SK-N-SH (cell line): ENCODE results near the gene CSTA. TPM values are rescaled to one million over a fixed set of nuclear protein-coding genes. Genes with fewer than 3 reads are reported as not detected.
A peak's percentile ranks its signal among the peaks of the same experiment; 100 is the strongest.

ENCODE experiments used
- CTCF ChIA-PET: fragments of 300-600, 350-600 bp; formaldehyde crosslinking; extraction: SDS; loops from one replicate; lab custom pipeline; 2021; lab: Yijun Ruan, JAX
- POLR2A ChIA-PET: fragments of 350-600 bp; sonication (Branson Sonifier 250); formaldehyde crosslinking; extraction: SDS; loops from one replicate; lab custom pipeline; 2020; ENCODE audit warnings: antibody characterized with exemption, inconsistent platforms; lab: Yijun Ruan, JAX
- DNase-seq: peaks from one replicate; pipeline ENCODE4 v3.0.0; 2012
- H2AFZ ChIP-seq: fragments of 200-600 bp; sonication (generic); 2 replicates; pipeline ENCODE4 v1.8.1; 2016; ENCODE audit warnings: antibody characterized with exemption, mild to moderate bottlenecking, low read depth
- H3F3A ChIP-seq: fragments of 200-600 bp; sonication (generic); replicated peaks from 2 replicates; pipeline ENCODE3; 2016; ENCODE audit warnings: antibody characterized with exemption, mild to moderate bottlenecking; ENCODE audit not compliant: insufficient read depth
- H3K27ac ChIP-seq, 2 experiments: fragments of 200-500 bp in 1 of 2; fragments of 200-600 bp in 1 of 2; sonication (Bioruptor generic) in 1 of 2; sonication (generic), shearing (Covaris generic) in 1 of 2; 2 replicates each; pipeline versions ENCODE4 v1.5.1 to v1.6.1; 2014 to 2016; ENCODE audit warnings: low read depth in 2 of 2, inconsistent platforms in 1 of 2, low read length in 1 of 2, mild to moderate bottlenecking in 1 of 2, mixed read lengths in 1 of 2
- H3K27me3 ChIP-seq: fragments of 200-600 bp; sonication (generic), shearing (Covaris generic); 2 replicates; pipeline ENCODE4 v1.6.1; 2016; ENCODE audit warnings: mixed run types; ENCODE audit not compliant: insufficient read depth
- H3K36me3 ChIP-seq, 2 experiments: fragments of 200-500 bp in 1 of 2; fragments of 200-600 bp in 1 of 2; sonication (Bioruptor generic) in 1 of 2; sonication (generic) in 1 of 2; replicated peaks in 1 of 2; 2 replicates each; pipeline versions ENCODE3 to v1.5.1; 2014 to 2016; ENCODE audit warnings: low read length in 1 of 2, mild to moderate bottlenecking in 1 of 2; ENCODE audit not compliant: insufficient read depth in 2 of 2, control insufficient read depth in 1 of 2
- H3K4me1 ChIP-seq, 2 experiments: fragments of 200-500 bp in 1 of 2; fragments of 200-600 bp in 1 of 2; sonication (Bioruptor generic) in 1 of 2; sonication (generic), shearing (Covaris generic) in 1 of 2; 2 replicates each; pipeline versions ENCODE4 v1.5.1 to v1.6.1; 2014 to 2016; ENCODE audit warnings: low read depth in 1 of 2, low read length in 1 of 2, mixed run types in 1 of 2; ENCODE audit not compliant: insufficient read depth in 2 of 2, control insufficient read depth in 1 of 2
- H3K4me2 ChIP-seq: fragments of 200-600 bp; sonication (generic), shearing (Covaris generic); 2 replicates; pipeline ENCODE4 v1.6.1; 2017; ENCODE audit warnings: mixed run types
- H3K4me3 ChIP-seq, 2 experiments: fragments of 200-500 bp in 1 of 2; fragments of 200-600 bp in 1 of 2; sonication (Bioruptor generic) in 1 of 2; sonication (generic), shearing (Covaris generic) in 1 of 2; 2 replicates each; pipeline versions ENCODE4 v1.5.1 to v1.8.1; 2014 to 2016; ENCODE audit warnings: low read depth in 2 of 2, inconsistent platforms in 1 of 2, low read length in 1 of 2, mild to moderate bottlenecking in 1 of 2, mixed read lengths in 1 of 2, moderate library complexity in 1 of 2
- H3K79me2 ChIP-seq: fragments of 200-600 bp; sonication (generic); 2 replicates; pipeline ENCODE4 v1.8.1; 2017; ENCODE audit warnings: mild to moderate bottlenecking; ENCODE audit not compliant: insufficient read depth
- H3K9ac ChIP-seq: fragments of 200-600 bp; sonication (generic); 2 replicates; pipeline ENCODE4 v1.6.1; 2017; ENCODE audit warnings: mixed run types
- H3K9me2 ChIP-seq: fragments of 200-600 bp; sonication (generic); 2 replicates; pipeline ENCODE4 v1.6.1; 2017; ENCODE audit warnings: mixed run types
- H3K9me3 ChIP-seq: fragments of 200-600 bp; sonication (generic); 2 replicates; pipeline ENCODE4 v1.6.1; 2017; ENCODE audit warnings: mixed run types, mild to moderate bottlenecking, moderate library complexity
- H4K20me1 ChIP-seq: fragments of 200-600 bp; sonication (generic); 2 replicates; pipeline ENCODE4 v1.6.1; 2017; ENCODE audit warnings: mild to moderate bottlenecking, mixed run types; ENCODE audit not compliant: insufficient read depth
- CTCF ChIP-seq: fragments of 200-600 bp; sonication (generic); IDR thresholded peaks from 2 replicates; pipeline ENCODE4 v1.6.1; 2017; ENCODE audit warnings: antibody characterized with exemption, mild to moderate bottlenecking, moderate library complexity
- FOSL2 ChIP-seq: IDR thresholded peaks from 2 replicates; pipeline ENCODE4 v1.4.0; 2012; ENCODE audit warnings: low read depth, mild to moderate bottlenecking, moderate library complexity, borderline replicate concordance
- GABPA ChIP-seq: IDR thresholded peaks from 2 replicates; pipeline ENCODE4 v1.4.0; 2012; ENCODE audit warnings: low read depth, mild to moderate bottlenecking
- IRF3 ChIP-seq: fragments of 150-350 bp; IDR thresholded peaks from 2 replicates; pipeline ENCODE4 v1.6.1; 2016; ENCODE audit warnings: mild to moderate bottlenecking, low read depth, low read length
- JUND ChIP-seq: IDR thresholded peaks from 2 replicates; pipeline ENCODE4 v1.4.0; 2012
- MEF2A ChIP-seq: IDR thresholded peaks from 2 replicates; pipeline ENCODE4 v1.4.0; 2012; ENCODE audit warnings: low read depth, borderline replicate concordance
- NFIC ChIP-seq: IDR thresholded peaks from 2 replicates; pipeline ENCODE4 v1.4.0; 2012; ENCODE audit warnings: borderline replicate concordance
- NRF1 ChIP-seq: IDR thresholded peaks from 2 replicates; pipeline ENCODE4 v1.6.1; 2012; ENCODE audit warnings: low read depth, mild to moderate bottlenecking, low read length
- RFX5 ChIP-seq: IDR thresholded peaks from 2 replicates; pipeline ENCODE4 v1.6.1; 2012; ENCODE audit warnings: mild to moderate bottlenecking, improper control_type of control experiment, low read length
- SIN3A ChIP-seq: IDR thresholded peaks from 2 replicates; pipeline ENCODE4 v1.6.1; 2012; ENCODE audit warnings: low read depth, mild to moderate bottlenecking, low read length, moderate library complexity, borderline replicate concordance
- TCF12 ChIP-seq: IDR thresholded peaks from 2 replicates; pipeline ENCODE4 v1.4.0; 2012
- TEAD4 ChIP-seq: IDR thresholded peaks from 2 replicates; pipeline ENCODE4 v1.4.0; 2012; ENCODE audit warnings: mild to moderate bottlenecking, borderline replicate concordance; ENCODE audit not compliant: insufficient read depth
- USF1 ChIP-seq: IDR thresholded peaks from 2 replicates; pipeline ENCODE4 v1.4.0; 2012; ENCODE audit warnings: low read depth, borderline replicate concordance
- USF2 ChIP-seq: fragments of 150-350 bp; IDR thresholded peaks from 2 replicates; pipeline ENCODE4 v1.6.1; 2017; ENCODE audit warnings: antibody characterized with exemption, low read length, low read depth, borderline replicate concordance
- WGBS: methylation state at CpG from one replicate; pipeline ENCODE4 v1.1.6; 2017; ENCODE audit warnings: low lambda C conversion rate; 5-methylcytosine and 5-hydroxymethylcytosine counted together
- polyA plus RNA-seq, 3 experiments: library from polyadenylated mRNA; depleted of rRNA; stranded (reverse); fragments of >200 nt; gene quantifications; 2 replicates each; pipeline ENCODE4 v1.2.3, GENCODE V29; 2012

CSTA gene
- polyA plus RNA-seq, 1 of the 3 experiments (the other 2 are of a cell fraction): not detected

GRCh38 chr3:122294359-122294758 lies 30.7 kb upstream of the CSTA start:
- 20% methylated on average over 6 of the region's 6 CpGs for WGBS
- Histone ChIP-seq H3K4me1 (no peaks in the 10 kb centered on the region; a peak in 1 of 4 replicates), H3K79me2 (no peaks in the 10 kb centered on the region), H3K4me3 (no peak overlapping the region), H3K9ac (no peak overlapping the region), H3K27ac (no peak overlapping the region), H3K4me2 (no peak overlapping the region), H3K9me3 (no peaks in the 10 kb centered on the region), H3K27me3 (no peaks in the 10 kb centered on the region; the same call in none of the 2 replicates), H3K36me3 (no peaks in the 10 kb centered on the region), H2AFZ (no peak overlapping the region), H3K9me2 (no peaks in the 10 kb centered on the region), H4K20me1 (no peaks in the 10 kb centered on the region), H3F3A (no peaks in the 10 kb centered on the region)
- ChIA-PET CTCF (interaction anchor here (1.5 kb wide), 1 partner anchor 11 kb away, joined by 4 read pairs; no protein-coding TSS in a partner anchor), POLR2A (no interaction called here)
- TF ChIP-seq RFX5 (0 out of 2 replicates have a peak, but pooled peaks have one; percentile 33), TEAD4 (no peak)
- no peak for DNase-seq

- no peaks in the 10 kb centered on the region for H3K9me2 ChIP-seq
- H3K27ac ChIP-seq: no peak overlapping the region
- no peaks in the 10 kb centered on the region; the same call in 1 of the 2 replicates for H3K9me3 ChIP-seq
- no peaks in the 10 kb centered on the region; a peak in 1 of 4 replicates for H3K4me1 ChIP-seq
- H3K4me3 ChIP-seq: no peak overlapping the region
- no peaks in the 10 kb centered on the region for H3K36me3 ChIP-seq
- H3K4me2 ChIP-seq: no peak overlapping the region
- CTCF ChIA-PET: interaction anchor here (0.9 kb wide), 1 partner anchor 9 kb away, joined by 3 read pairs; no protein-coding TSS in a partner anchor
- no peaks in the 10 kb centered on the region for H4K20me1 ChIP-seq
- no peak overlapping the region for H3K9ac ChIP-seq
- H3K79me2 ChIP-seq: no peaks in the 10 kb centered on the region
- H2AFZ ChIP-seq: no peak overlapping the region
- POLR2A ChIA-PET: no interaction called here
- H3F3A ChIP-seq: no peaks in the 10 kb centered on the region
- TF ChIP-seq USF1: no peak
- no peak for TF ChIP-seq JUND
- no peak for TF ChIP-seq MEF2A
- TF ChIP-seq NFIC: no peak
- WGBS: 51% methylated on average over 5 of the region's 5 CpGs
- DNase-seq: no peak
- no peaks in the 10 kb centered on the region; the same call in none of the 2 replicates for H3K27me3 ChIP-seq
These were observed 29.6 kb upstream of the CSTA start for GRCh38 chr3:122295266-122296062.

DNA sequence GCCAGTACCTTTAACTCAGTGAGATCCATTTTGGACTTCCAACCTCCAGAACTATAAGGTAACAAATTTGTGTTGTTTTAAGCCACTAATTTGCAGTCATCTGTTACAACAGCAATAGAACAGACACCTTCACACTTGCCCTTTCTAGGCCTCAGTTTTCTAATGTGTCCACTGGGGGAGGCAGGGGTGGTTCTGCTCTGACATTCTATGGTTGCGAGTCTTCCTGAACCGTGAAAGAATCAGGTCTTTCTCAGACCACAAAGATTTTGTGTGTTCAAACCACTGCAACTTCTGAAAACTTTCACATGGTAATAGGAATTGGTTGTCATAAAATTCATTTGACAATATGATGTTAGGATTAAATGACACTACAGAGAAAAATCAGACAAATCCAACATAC lies 26.8 kb upstream of the CSTA start:
- Histone ChIP-seq H3F3A (no peaks in the 10 kb centered on the region), H3K27me3 (no peaks in the 10 kb centered on the region; the same call in 1 of the 2 replicates), H3K4me2 (no peak overlapping the region), H3K36me3 (no peaks in the 10 kb centered on the region), H3K4me3 (no peak overlapping the region), H3K4me1 (no peaks in the 10 kb centered on the region; a peak in 1 of 4 replicates), H3K9me2 (no peaks in the 10 kb centered on the region), H2AFZ (no peak overlapping the region), H4K20me1 (no peaks in the 10 kb centered on the region), H3K9ac (no peak overlapping the region), H3K79me2 (no peaks in the 10 kb centered on the region), H3K9me3 (no peaks in the 10 kb centered on the region; the same call in 1 of the 2 replicates), H3K27ac (no peak overlapping the region)
- TF ChIP-seq SIN3A (no peak), GABPA (no peak), CTCF (no peak), TCF12 (no peak), IRF3 (no peak), NRF1 (no peak), USF2 (no peak), FOSL2 (no peak)
- no peak for DNase-seq
- WGBS: 36% methylated on average over 2 of the region's 2 CpGs
- ChIA-PET POLR2A (no interaction called here), CTCF (no interaction called here)
